ENCODE data around the gene NOSIP.

NOSIP gene

GRCh38 chr19:49570997-49571676 lies 9.2 kb downstream of the NOSIP start:
- peak; percentile 69 for DNase-seq

- DNase-seq = peak; percentile 81
Measured at GRCh38 chr19:49570138-49570856, 10.1 kb downstream of the NOSIP start.

GRCh38 chr19:49567861-49568441 lies 12.4 kb downstream of the NOSIP start:
- DNase-seq = peak; percentile 70

DNA sequence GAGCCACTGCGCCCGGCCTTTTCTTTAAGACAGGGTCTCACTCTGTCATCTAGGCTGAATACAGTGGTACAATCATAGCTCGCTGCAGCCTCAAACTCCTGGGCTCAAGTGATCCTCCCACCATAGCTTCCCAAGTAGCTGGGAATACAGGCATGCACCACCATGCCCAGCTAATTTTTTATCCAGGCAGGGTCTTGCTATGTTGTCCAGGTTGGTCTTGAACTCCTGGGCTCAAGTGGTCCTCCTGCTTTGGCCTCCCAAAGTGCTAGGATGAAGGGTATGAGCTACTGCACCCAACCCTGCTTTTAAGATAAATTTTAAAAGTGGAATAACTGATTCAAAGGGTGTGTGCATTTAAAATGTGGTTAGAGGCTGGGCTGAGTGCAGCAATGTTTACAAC lies 14.1 kb downstream of the NOSIP start:
- no peak for DNase-seq

- peak; percentile 63 for DNase-seq
Measured at GRCh38 chr19:49565261-49565660, 15.1 kb downstream of the NOSIP start.

DNA sequence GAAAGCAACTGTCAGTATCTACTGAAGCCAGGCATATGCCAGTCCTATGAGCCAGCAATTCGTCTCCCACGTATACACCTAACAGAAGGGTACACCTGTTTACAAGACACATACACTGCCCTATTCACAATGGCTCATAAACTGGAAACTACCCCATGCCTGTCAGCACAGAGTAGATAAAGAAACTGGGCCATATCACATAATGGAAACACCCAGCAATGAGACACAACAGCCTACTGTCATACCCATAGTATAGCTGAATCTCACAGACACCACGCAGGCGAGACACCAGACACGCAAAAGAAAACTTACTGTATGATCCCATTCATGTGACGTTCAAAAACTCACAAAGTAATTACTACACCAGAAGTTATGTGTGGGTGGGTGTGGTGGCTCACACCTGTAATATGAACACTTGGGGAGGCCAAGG lies 15.7 kb downstream of the NOSIP start:
- peak; percentile 48 for DNase-seq

DNA sequence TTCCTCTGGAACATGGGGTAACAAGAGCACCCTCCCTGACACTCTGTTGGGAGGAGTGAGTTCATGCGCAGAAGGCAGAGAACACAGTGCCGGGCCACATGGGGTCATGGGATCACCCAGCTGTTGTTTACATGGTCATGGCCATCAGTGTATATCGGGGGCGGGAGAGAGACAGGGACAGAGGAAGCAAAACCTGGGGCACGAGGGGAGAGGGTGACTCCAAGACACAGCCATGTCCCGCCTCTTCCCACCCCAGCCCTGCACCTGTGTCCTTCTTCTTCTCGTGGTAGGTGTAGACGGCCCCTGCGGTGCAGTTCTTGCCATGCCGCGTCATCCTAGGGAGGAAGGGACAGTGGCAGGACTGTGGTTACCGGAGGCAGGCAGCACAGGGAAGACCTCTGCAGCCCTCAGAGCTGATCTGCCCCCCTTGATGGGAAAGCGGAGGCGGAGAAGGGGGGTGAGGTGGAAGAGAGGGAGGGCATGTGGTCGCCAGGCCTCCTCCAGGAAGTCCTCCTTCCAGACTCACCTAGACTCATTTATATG lies 19.9 kb downstream of the NOSIP start:
- peak; percentile 68 for DNase-seq

DNA sequence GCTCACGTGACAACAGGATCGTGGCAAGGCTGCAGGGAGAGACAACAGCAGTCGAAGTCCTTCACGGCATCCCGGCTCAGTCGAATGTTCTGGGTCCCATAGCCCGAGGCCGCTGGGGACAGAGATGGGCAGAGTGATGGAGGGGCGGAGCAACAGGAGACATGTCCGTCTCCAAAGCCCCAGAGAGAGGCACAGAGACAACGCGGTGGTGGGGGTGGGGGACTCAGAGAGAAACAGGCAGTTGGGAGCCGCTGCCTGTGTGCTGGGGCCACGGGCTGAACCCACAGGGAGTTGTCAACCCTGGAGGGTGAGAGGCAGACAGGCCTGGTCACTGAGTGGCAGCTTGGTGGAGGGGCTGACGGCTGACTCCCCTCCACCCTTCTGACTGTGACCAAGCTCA lies 20.4 kb downstream of the NOSIP start:
- peak; percentile 44 for DNase-seq

- no peak for DNase-seq
Measured at GRCh38 chr19:49559443-49559842, 20.9 kb downstream of the NOSIP start.

- peak; percentile 66 for DNase-seq
Measured at GRCh38 chr19:49558591-49558990, 21.8 kb downstream of the NOSIP start.

GRCh38 chr19:49557641-49558325 lies 22.6 kb downstream of the NOSIP start:
- no peak for DNase-seq

DNA sequence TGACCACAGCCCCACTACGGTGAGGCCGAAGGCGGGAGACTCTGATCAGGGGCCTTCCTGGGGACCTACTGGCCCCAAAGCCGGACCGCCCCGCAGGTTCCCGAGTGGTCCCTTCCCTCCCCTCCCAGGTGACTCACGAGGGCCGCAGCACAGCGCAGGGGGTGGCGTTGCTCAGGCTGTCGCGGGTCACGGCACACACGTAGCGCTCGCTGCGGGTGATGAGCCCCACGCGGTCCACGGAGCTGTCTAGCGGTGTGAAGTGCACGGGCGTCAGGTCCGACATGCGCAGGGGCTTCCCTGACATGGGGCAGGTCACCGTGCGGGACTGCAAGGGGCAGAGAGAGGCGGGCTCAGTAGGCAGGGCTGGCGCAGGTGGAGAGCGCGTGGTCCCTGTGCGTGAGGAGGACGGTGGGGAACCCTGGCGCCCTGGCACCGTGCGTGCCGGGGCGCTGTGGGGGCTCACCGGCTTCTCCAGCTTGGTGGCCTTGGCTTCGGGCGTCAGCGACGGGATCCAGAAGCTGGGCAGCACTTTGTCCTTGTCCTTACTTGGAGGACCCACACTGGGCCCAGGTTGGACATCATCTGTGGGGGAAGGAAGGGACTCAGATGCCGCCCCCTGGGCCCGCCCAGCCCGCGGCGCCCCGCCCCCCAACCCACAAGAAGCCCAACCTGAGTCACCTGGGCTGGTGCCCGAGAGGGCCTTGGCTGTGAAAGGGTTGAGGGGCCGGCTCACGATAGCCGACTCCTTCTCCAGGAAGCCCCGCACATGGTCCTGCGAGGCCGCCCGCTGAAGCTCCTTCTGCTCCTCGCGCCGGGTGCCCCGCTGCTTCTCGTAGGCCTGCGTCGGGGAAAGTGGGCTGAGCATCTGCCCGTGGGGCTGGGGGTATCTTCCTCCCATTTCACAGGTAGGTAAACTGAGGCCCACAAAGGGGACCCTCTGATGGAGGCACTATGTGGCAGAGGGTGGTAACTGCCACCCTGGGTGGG lies 23.7 kb downstream of the NOSIP start:
- DNase-seq = peak; percentile 53

DNA sequence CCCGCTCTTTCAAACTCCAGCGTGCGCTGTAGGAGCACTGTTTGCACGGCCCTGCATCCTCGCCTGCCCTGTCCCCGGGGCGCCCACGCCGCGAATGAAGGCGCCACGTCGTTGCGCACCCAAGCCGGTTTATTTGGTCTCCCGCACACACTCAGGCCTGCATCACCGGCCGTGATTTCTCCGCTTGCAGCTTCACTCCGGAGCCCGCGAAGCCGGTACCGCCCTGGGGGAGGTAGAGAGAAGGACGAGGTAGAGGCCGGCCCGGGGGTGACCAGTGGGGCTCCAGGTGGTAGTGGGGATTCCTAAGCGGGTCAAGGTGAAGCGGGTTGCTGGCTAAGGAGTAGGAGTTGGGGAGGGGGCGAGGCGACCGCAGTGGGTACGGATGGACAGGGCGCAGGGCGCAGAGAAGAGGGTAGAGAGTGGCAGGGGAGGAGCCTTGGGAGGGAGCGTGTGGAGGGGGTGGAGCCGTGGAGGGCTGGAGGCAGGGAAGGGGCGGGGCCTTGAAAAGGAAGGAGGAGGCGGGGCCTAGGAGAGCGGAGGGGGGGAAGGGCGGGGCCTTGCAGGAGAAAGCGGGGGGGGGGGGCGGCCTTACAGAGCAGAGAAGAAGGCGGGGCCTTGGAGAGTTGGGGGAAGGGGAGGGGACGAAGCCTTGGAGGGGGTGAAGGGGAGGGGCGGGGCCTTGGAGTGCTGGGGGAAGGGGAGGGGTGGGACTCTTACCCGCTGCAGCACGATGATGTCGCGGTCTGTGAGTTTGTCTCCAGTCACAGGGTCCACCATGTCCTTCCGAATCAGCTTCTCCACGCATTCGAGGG lies 24.6 kb downstream of the NOSIP start:
- DNase-seq = peak; percentile 89

DNA sequence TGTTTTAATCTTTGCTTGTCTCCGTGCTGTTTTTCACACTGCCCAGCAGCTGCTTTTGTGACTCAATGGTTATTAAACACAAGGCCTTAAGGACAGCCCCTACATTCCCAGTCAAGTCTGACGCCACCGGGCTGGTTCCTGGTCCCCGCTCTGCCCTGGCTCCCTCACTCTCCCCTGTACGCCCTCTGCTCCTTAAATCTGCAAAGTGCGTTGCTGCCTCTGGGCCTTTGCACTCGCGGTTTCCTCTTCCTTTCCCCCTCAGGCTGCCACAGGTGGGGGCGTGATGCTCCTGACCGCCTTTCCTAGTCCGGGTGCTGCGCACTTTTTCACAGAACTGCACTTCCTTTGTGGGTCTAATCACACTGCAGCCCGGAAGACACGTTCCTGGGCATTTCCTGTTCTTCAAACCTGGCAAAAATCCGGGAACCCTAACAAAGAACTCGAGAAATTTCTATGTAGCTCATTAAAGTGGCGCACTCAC lies 25.6 kb downstream of the NOSIP start:
- DNase-seq = peak; percentile 77

DNA sequence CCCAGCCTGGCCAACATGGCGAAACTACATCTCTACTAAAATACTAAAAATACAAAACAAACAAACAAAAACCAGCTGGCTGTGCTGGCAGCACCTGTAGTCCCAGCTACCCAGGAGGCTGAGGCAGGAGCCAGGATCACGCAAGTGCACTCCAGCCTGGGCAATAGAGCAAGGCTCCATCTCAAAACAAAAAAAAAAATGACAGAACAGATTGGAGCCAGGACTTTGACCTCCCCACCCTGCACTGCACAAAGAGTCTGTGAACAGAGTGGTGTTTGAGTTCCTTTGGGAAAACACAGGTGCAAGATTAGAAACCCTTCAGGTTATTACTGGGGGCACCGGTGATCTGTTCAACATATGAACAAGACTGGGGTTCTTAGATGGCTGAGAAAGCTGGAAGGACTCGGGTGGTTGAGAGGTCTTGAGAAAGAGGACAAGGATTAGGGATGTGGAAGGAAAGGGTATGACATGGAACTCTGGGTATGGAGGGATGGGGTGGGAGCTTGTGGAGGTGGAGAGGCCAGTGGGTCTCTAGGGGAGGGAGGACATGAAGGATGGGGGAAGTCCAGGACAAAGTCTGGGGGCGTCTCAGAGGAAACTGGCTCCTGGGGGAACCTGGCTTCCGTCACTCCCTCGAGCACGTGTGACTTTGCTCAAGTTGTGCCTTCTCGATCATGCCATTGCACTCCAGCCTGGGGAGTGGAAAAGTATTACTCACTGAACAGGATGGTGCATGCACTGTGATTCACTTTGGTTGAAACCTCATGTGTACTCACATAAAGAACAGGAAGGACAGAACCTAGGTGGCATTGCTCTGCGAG lies 26.7 kb downstream of the NOSIP start:
- peak; percentile 71 for DNase-seq

- peak; percentile 69 for DNase-seq
Measured at GRCh38 chr19:49552749-49553148, 27.6 kb downstream of the NOSIP start.

- no peak for DNase-seq
Measured at GRCh38 chr19:49551531-49551930, 28.8 kb downstream of the NOSIP start.

DNA sequence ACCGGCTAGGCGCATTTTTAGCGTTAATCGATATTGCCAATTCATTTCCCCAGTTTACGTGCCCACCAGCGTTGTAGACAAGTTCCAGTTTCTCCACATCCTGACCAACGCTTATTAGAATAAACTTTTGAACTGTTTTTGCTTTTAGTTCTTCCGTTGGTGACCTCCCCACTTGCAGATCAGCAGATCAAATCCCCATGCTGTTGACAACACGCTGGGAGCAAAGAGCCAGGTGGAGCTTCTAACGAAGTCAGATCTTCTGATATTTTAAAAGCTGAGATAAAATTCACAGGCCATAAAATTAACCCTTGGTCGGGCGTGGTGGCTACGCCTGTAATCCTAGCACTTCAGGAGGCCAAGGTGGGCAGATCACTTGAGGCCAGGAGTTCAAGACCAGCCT lies 31.3 kb downstream of the NOSIP start:
- DNase-seq = peak; percentile 32

DNA sequence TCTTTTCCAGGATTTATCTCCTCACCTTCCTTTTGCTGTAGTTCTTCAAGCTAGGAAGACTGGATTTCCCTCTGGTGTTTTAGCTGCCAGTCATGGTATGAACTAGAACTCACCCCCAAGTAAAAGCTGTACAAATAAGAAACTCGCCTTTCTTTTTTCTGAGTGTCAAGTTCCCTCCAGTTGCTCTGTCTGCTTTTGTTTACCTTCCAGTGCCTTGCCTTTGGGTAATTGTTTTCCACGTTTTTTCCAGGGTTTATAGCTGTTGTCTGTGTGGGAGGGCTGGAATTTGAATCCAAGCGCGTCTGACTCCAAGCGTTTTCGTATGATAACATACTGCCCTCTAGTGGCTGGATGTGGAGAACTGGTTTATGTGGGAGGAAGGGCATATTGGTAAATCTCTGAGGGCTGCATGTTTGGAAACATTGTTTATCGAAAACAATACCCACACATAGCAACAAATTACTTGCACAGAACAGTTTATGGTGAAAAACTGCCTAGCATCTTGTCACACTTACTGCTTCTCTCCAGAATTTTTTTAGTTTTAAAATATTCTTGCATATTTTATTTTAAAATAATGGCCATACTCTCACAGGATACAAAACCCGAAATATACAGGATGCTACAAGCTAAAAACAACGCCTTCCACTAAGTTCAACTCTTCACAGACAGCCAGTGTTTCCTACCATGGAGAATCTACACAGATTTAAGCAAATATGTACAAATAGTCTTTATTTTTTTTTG lies 33.4 kb downstream of the NOSIP start:
- DNase-seq = peak; percentile 76

Measured in CD4-positive, alpha-beta T cell treated with Interleukin-6 for 4 hours (primary cell).